ENCODE measurements around the gene FBXW8.

FBXW8 gene

GRCh38 chr12:116901612-116902011 is 9.1 kb upstream of the FBXW8 start:
- no peak for TF ChIP-seq CTCF (IDR thresholded peaks at IDR 0.05)

- TF ChIP-seq CTCF (IDR thresholded peaks at IDR 0.05): no peak
These were observed 6.9 kb upstream of the FBXW8 start for GRCh38 chr12:116903818-116904217.

GRCh38 chr12:116906285-116906684 is 4.5 kb upstream of the FBXW8 start:
- TF ChIP-seq CTCF (IDR thresholded peaks at IDR 0.05): no peak

GRCh38 chr12:116910280-116910644 is 488 bp upstream of the FBXW8 start:
- TF ChIP-seq CTCF (IDR thresholded peaks at IDR 0.05): no peak

- no peak for TF ChIP-seq CTCF (IDR thresholded peaks at IDR 0.05)
These were observed 4.6 kb downstream of the FBXW8 start for GRCh38 chr12:116915326-116915725.

GRCh38 chr12:116916122-116916521 is 5.4 kb downstream of the FBXW8 start:
- no peak for TF ChIP-seq CTCF (IDR thresholded peaks at IDR 0.05)

- TF ChIP-seq CTCF (IDR thresholded peaks at IDR 0.05): no peak
These were observed 6.0 kb downstream of the FBXW8 start for GRCh38 chr12:116916714-116917114.

- no peak for TF ChIP-seq CTCF (IDR thresholded peaks at IDR 0.05)
These were observed 7.7 kb downstream of the FBXW8 start for GRCh38 chr12:116918464-116918863.

Measured in LNCAP (cell line).